Measurements from ENCODE around the gene TOLLIP.
A peak's percentile ranks its signal among the peaks of the same experiment; 100 is the strongest.

Gene TOLLIP

GRCh38 chr11:1229471-1230120, 79.8 kb downstream of the TOLLIP start:
- no peak for DNase-seq

- DNase-seq, result no peak
These were observed 80.4 kb downstream of the TOLLIP start for GRCh38 chr11:1228921-1229451.

- no peak for DNase-seq
These were observed 81.2 kb downstream of the TOLLIP start for GRCh38 chr11:1228101-1228821.

- no peak for DNase-seq
These were observed 81.8 kb downstream of the TOLLIP start for GRCh38 chr11:1227551-1228100.

GRCh38 chr11:1226986-1227550, 82.4 kb downstream of the TOLLIP start:
- no peak for DNase-seq

- no peak for DNase-seq
These were observed 83.0 kb downstream of the TOLLIP start for GRCh38 chr11:1226226-1226985.

GRCh38 chr11:1225386-1226225, 83.8 kb downstream of the TOLLIP start:
- DNase-seq, result no peak

GRCh38 chr11:1224491-1225385, 84.7 kb downstream of the TOLLIP start:
- peak; percentile 83 to 94 for DNase-seq
